ENCODE data around the gene HPSE. TPM values are rescaled to one million over a fixed set of nuclear protein-coding genes. Genes with fewer than 3 reads are reported as not detected.

The HPSE gene
- total and polyA plus RNA-seq, 2 of the 13 experiments (the other 11 are each of a cell fraction or from before 2014, with no cell fraction given): not detected

DNA sequence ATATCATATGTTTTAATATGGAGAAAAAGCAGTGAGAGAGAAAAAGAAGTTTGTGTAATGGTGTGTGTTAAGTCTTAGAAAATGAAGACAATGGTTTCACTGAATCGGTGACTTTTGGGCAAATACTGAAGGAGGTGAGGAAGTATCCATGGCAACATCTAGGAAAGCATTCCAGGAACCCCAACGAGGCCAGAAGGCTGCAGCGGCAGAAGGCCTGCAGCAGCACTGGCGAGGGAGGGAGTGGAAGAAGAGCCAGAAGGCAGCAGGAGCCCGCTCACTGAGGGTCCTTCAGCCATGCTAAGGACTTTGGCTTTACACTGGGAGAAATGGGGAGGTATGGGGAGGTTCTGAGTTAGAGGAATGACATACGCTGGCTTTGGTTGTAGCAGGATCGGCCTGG, 76.8 kb downstream of the HPSE start:
- DNase-seq (ENCODE audit: low spot score) (no peak), ATAC-seq (no peak), FAIRE-seq (no peak)
- ChIA-PET POLR2A (no interaction called here), CTCF (ENCODE audit: low intra/inter-chr PET ratio, low total read pairs) (no interaction called here)
- Histone ChIP-seq H3K4me2 (ENCODE audit: low read depth, low read length) (no peak overlapping the region), H2AFZ (ENCODE audit: low read length) (no peak overlapping the region), H3K9ac (ENCODE audit: insufficient read depth, low read depth, low read length) (no peak overlapping the region), H3K79me2 (ENCODE audit: insufficient read depth, low read length) (no peaks in the 10 kb centered on the region), H3K27ac (ENCODE audit: extremely low read length, insufficient read depth, low read length) (no peak overlapping the region), H3K36me3 (replicated peaks in 1 of 2; ENCODE audit: control insufficient read depth in 1 of 2, insufficient read depth in 2 of 2, low read length in 2 of 2) (peaks cover 2 to 7% of the 10 kb centered on the region in 2 experiments; a peak in 4 of 5 replicates), H3K4me1 (ENCODE audit: insufficient read depth, low read length) (0 out of 2 replicates have a peak, but pooled peaks cover 4% of the 10 kb centered on the region), H3K9me3 (ENCODE audit: low read length) (no peaks in the 10 kb centered on the region), H3K4me3 (replicated peaks in 1 of 3; ENCODE audit: insufficient read depth in 1 of 3, low read depth in 2 of 3, low read length in 3 of 3) (no peak overlapping the region), H3K27me3 (ENCODE audit: control insufficient read depth in 1 of 2, insufficient read depth in 2 of 2, low read length in 2 of 2) (no peaks in the 10 kb centered on the region), H4K20me1 (ENCODE audit: insufficient read depth, low read length) (no peaks in the 10 kb centered on the region)
- intact Hi-C loops (cut with micrococcal nuclease; ENCODE audit: unreplicated experiment) (no loop called here), in situ Hi-C loops (cut with HindIII; ENCODE audit: extremely low pct_ligation_motif_present, low pct_unique_long_range_greater_than_20kb) (loop anchor here (10.0 kb wide), 1 partner anchor 183 kb away; no protein-coding TSS in a partner anchor)
- TF ChIP-seq ATF5 (CRISPR knock-in tag; IDR thresholded peaks at IDR 0.05; ENCODE audit: low read depth): no peak
- TF ChIP-seq ZNF549 (CRISPR knock-in tag; IDR thresholded peaks at IDR 0.05): no peak
- TF ChIP-seq, protein P1, sequence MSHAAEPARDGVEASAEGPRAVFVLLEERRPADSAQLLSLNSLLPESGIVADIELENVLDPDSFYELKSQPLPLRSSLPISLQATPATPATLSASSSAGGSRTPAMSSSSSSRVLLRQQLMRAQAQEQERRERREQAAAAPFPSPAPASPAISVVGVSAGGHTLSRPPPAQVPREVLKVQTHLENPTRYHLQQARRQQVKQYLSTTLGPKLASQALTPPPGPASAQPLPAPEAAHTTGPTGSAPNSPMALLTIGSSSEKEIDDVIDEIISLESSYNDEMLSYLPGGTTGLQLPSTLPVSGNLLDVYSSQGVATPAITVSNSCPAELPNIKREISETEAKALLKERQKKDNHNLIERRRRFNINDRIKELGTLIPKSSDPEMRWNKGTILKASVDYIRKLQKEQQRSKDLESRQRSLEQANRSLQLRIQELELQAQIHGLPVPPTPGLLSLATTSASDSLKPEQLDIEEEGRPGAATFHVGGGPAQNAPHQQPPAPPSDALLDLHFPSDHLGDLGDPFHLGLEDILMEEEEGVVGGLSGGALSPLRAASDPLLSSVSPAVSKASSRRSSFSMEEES (CRISPR knock-in tag; IDR thresholded peaks at IDR 0.05): no peak
- TF ChIP-seq ZNF337 (CRISPR knock-in tag; IDR thresholded peaks at IDR 0.05; ENCODE audit: borderline replicate concordance, low read depth): no peak
- no peak for TF ChIP-seq ZBTB14 (CRISPR knock-in tag; IDR thresholded peaks at IDR 0.05)
- no peak for TF ChIP-seq SRSF1 (optimal IDR thresholded peaks at IDR 0.05; ENCODE audit: low read depth, low read length)
- no peak for TF ChIP-seq ZNF12 (CRISPR knock-in tag; IDR thresholded peaks at IDR 0.05)
- TF ChIP-seq NFIC (IDR thresholded peaks at IDR 0.05; ENCODE audit: low read length): no peak
- TF ChIP-seq THAP8 (CRISPR knock-in tag; IDR thresholded peaks at IDR 0.05; ENCODE audit: borderline replicate concordance): no peak
- TF ChIP-seq NKX3-1 (CRISPR knock-in tag; IDR thresholded peaks at IDR 0.05): no peak
- no peak for TF ChIP-seq ZNF274 (CRISPR knock-in tag; IDR thresholded peaks at IDR 0.05)
- TF ChIP-seq ATF7 (IDR thresholded peaks at IDR 0.05): no peak
- TF ChIP-seq ATF7 (CRISPR knock-in tag; IDR thresholded peaks at IDR 0.05): no peak
- TF ChIP-seq FIP1L1 (IDR thresholded peaks at IDR 0.05; ENCODE audit: borderline replicate concordance, insufficient read depth, low read depth, low read length): no peak
- no peak for TF ChIP-seq MED13 (CRISPR knock-in tag; IDR thresholded peaks at IDR 0.05)
- TF ChIP-seq ZBTB25 (CRISPR knock-in tag; IDR thresholded peaks at IDR 0.05): no peak
- no peak for TF ChIP-seq ZNF432 (CRISPR knock-in tag; IDR thresholded peaks at IDR 0.05; ENCODE audit: borderline replicate concordance)
- BruUV-seq (replicated peaks): no TSS peak
- WGBS (ENCODE audit: low lambda C conversion rate): 98% methylated on average over 7 of the region's 7 CpGs

Data from HepG2 (cell line).